ENCODE results near the gene SMIM28.

Gene SMIM28

GRCh38 chr6:138374815-138375214 is 2.9 kb upstream of the SMIM28 start:
- DNase-seq: no peak

- no peak for DNase-seq
Measured at GRCh38 chr6:138377042-138377441, 663 bp upstream of the SMIM28 start.

GRCh38 chr6:138378463-138378862 is 758 bp downstream of the SMIM28 start:
- no peak for DNase-seq

GRCh38 chr6:138382498-138383265 is 5.0 kb downstream of the SMIM28 start:
- no peak for DNase-seq

- DNase-seq: no peak
Measured at GRCh38 chr6:138383776-138384175, 6.1 kb downstream of the SMIM28 start.

- no peak for DNase-seq
Measured at GRCh38 chr6:138386897-138387296, 9.2 kb downstream of the SMIM28 start.

- DNase-seq: no peak
Measured at GRCh38 chr6:138387577-138388368, 10.1 kb downstream of the SMIM28 start.

- no peak for DNase-seq
Measured at GRCh38 chr6:138389551-138389950, 11.8 kb downstream of the SMIM28 start.

- no peak for DNase-seq
Measured at GRCh38 chr6:138393871-138394783, 16.4 kb downstream of the SMIM28 start.

- no peak for DNase-seq
Measured at GRCh38 chr6:138396709-138397108, 19.0 kb downstream of the SMIM28 start.

- no peak for DNase-seq
Measured at GRCh38 chr6:138397128-138398122, 19.7 kb downstream of the SMIM28 start.

GRCh38 chr6:138400326-138400725 is 22.6 kb downstream of the SMIM28 start:
- no peak for DNase-seq

- DNase-seq: no peak
Measured at GRCh38 chr6:138401960-138402837, 24.5 kb downstream of the SMIM28 start.

GRCh38 chr6:138402838-138403187 is 25.1 kb downstream of the SMIM28 start:
- no peak for DNase-seq

GRCh38 chr6:138403324-138403800 is 25.7 kb downstream of the SMIM28 start:
- DNase-seq: peak; percentile 31

GRCh38 chr6:138403801-138404665 is 26.3 kb downstream of the SMIM28 start, which contains the start of gene HEBP2:
Gene HEBP2 (plus strand): TSS chr6:138404223. CDS start chr6:138404496, 273 bp downstream.
- peak; percentile 93 for DNase-seq

GRCh38 chr6:138404666-138405337 is 27.1 kb downstream of the SMIM28 start:
- DNase-seq: no peak

GRCh38 chr6:138405816-138406413 is 28.2 kb downstream of the SMIM28 start:
- DNase-seq: no peak

GRCh38 chr6:138406443-138406842 is 28.7 kb downstream of the SMIM28 start:
- no peak for DNase-seq

All from activated naive CD4-positive, alpha-beta T cell treated with anti-CD3 and anti-CD28 coated beads, Interleukin-2, amount 50 U/mL, for 16 hours (primary cell).